Glutamatergic neuron (in vitro differentiated cells): Measurements from ENCODE around the gene ZNF277. TPM values are rescaled to one million over a fixed set of nuclear protein-coding genes. Genes with fewer than 3 reads are reported as not detected.

Source experiments
- DNase-seq: peaks from one replicate; pipeline ENCODE4 v3.0.0; 2022
- H3K27ac Mint-ChIP-seq: one replicate; pipeline ENCODE4 v1.8.0; 2020; ENCODE audit warnings: mild to moderate bottlenecking, mixed read lengths, inconsistent platforms; ENCODE audit not compliant: unreplicated experiment
- H3K27me3 Mint-ChIP-seq: one replicate; pipeline ENCODE4 v1.8.0; 2020; ENCODE audit warnings: mild to moderate bottlenecking, moderate library complexity, mixed read lengths, inconsistent platforms; ENCODE audit not compliant: unreplicated experiment
- H3K36me3 Mint-ChIP-seq: one replicate; pipeline ENCODE4 v1.8.0; 2020; ENCODE audit warnings: mild to moderate bottlenecking, mixed read lengths, inconsistent platforms; ENCODE audit not compliant: unreplicated experiment
- H3K4me1 Mint-ChIP-seq: one replicate; pipeline ENCODE4 v1.8.0; 2020; ENCODE audit warnings: mild to moderate bottlenecking, low read depth, mixed read lengths, inconsistent platforms; ENCODE audit not compliant: unreplicated experiment
- H3K4me3 Mint-ChIP-seq: one replicate; pipeline ENCODE4 v1.8.0; 2020; ENCODE audit warnings: mild to moderate bottlenecking, mixed read lengths, inconsistent platforms; ENCODE audit not compliant: unreplicated experiment
- H3K9me3 Mint-ChIP-seq: one replicate; pipeline ENCODE4 v1.8.0; 2020; ENCODE audit warnings: mild to moderate bottlenecking, moderate library complexity, mixed read lengths, inconsistent platforms; ENCODE audit not compliant: unreplicated experiment
- total RNA-seq: library from RNA; stranded (reverse); fragmentation: NEBNext Ultra II Directional; extraction: Animal tissue kit (Norgen Biotek cat#: 25700); gene quantifications from one replicate; pipeline ENCODE4 v1.2.1, GENCODE V29; 2021; ENCODE audit not compliant: unreplicated experiment
- TF ChIP-seq, protein P1 (sequence below): fragments of 200-600 bp; sonication (generic); IDR thresholded peaks from one replicate; pipeline ENCODE4 v1.5.0; 2021; ENCODE audit not compliant: partially characterized antibody, unreplicated experiment

ZNF277 gene
- total RNA-seq, 1 donor from 2014 or later: 27.0 TPM

DNA sequence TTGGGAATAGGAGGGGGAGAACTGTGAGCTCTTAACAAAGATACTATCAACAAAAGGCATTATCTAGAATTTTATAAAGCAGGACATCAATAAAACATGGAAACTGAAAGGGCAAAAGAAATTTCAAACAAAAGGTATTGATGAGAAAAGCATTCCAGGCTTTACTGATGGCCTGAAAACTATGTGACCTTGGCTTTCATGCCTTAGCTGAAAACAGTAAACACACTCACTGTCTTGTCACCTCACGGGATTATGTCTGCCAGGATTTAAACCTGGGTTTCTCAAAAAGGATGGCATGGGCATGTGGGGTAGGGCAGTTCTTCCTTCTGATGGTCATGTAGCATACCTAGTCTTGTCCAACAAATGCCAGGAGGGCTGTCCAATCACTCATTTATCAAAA lies 23.2 kb upstream of the ZNF277 start:
- DNase-seq: no peak
- Mint-ChIP-seq H3K4me3 (no peak overlapping the region), H3K36me3 (no peaks in the 10 kb centered on the region), H3K9me3 (no peaks in the 10 kb centered on the region), H3K27me3 (peaks cover 2% of the 10 kb centered on the region), H3K4me1 (peaks cover 31% of the 10 kb centered on the region), H3K27ac (no peak overlapping the region)
- TF ChIP-seq, protein P1, sequence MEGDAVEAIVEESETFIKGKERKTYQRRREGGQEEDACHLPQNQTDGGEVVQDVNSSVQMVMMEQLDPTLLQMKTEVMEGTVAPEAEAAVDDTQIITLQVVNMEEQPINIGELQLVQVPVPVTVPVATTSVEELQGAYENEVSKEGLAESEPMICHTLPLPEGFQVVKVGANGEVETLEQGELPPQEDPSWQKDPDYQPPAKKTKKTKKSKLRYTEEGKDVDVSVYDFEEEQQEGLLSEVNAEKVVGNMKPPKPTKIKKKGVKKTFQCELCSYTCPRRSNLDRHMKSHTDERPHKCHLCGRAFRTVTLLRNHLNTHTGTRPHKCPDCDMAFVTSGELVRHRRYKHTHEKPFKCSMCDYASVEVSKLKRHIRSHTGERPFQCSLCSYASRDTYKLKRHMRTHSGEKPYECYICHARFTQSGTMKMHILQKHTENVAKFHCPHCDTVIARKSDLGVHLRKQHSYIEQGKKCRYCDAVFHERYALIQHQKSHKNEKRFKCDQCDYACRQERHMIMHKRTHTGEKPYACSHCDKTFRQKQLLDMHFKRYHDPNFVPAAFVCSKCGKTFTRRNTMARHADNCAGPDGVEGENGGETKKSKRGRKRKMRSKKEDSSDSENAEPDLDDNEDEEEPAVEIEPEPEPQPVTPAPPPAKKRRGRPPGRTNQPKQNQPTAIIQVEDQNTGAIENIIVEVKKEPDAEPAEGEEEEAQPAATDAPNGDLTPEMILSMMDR: no peak

DNA sequence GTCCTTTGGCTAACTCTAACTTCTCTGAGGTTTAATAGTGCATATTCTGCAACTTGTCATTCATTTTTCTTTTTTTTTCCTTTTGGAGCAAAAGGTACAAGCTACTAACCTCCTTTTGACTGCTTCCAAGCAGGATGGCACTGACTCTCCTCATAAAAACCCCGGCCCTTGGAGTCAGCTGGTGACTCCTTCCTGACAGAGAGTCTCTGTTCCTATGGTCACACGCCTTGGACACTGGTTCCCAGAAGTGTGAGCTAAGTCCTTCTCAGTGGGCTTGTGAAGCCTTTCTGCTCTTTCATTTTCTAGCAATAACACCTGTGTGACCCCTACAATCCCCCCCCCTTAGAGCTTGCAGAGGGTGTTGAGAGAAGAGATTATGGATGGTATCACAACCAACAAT lies 22.0 kb upstream of the ZNF277 start:
- Mint-ChIP-seq H3K4me3 (no peak overlapping the region), H3K4me1 (peaks cover 26% of the 10 kb centered on the region), H3K27ac (no peak overlapping the region), H3K36me3 (no peaks in the 10 kb centered on the region), H3K9me3 (no peaks in the 10 kb centered on the region), H3K27me3 (peaks cover 2% of the 10 kb centered on the region)
- TF ChIP-seq, protein P1: no peak
- DNase-seq: no peak

DNA sequence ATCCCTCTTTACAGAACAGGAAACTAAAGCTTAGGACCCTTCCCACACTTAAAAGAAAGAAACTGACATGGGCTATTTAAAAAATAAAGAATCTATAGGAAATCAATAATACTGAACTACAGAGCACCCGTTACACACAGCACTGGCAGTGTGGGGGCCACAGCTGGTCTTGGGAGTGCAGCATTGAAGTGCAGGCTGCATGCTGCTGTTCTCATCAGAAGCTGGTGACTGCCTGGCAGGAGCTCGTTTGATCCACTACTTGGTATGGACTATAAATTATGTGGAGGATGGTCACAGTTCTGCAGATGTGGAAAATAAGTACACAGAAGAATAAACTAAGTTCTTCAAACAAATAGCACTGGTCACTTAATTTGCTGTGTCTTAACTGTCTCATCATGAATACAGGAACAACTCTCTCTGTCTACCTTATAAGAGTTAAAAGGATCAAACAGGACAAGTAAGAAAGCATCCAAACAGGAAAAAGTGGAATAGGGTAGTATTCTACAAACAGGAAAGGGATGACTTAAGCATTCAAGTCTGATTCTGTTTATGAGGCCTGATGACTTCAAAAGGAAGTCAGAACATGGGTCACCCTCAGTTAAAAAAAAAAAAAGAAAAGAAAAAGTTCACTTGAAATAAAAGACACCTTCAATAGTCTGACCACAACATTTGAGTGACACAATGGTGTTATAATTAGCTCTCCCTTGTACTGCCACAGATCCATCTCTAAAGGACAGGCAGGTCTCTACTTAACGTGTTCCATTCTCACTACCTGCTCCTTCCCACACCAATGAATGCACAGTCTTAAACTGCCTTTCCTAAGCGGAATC lies 21.3 kb upstream of the ZNF277 start:
- Mint-ChIP-seq H3K27ac (no peak overlapping the region), H3K9me3 (no peaks in the 10 kb centered on the region), H3K4me1 (peaks cover 20% of the 10 kb centered on the region), H3K4me3 (no peak overlapping the region), H3K36me3 (no peaks in the 10 kb centered on the region), H3K27me3 (peaks cover 2% of the 10 kb centered on the region)
- TF ChIP-seq, protein P1: no peak
- DNase-seq: peak; percentile 27

DNA sequence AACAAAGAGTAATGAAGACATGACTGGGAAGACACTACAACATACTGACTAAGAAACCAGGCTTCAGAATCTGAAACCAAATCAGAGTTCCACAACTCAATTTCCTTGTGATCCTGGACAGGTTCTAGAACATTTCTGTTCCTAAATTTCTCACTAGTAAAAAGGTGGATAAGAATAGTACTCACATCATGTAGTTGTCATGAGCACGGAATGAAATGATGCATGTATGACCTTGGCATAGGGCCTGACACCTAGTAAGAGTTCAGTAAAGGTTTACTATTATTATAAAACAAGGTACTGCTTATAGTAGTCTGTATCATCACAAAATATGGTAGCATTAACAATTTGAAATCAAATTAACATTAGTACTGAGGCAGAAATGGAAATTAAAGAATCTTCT lies 20.2 kb upstream of the ZNF277 start:
- peaks cover 2% of the 10 kb centered on the region for H3K27me3 Mint-ChIP-seq
- no peak overlapping the region for H3K4me3 Mint-ChIP-seq
- no peak for DNase-seq
- TF ChIP-seq, protein P1: no peak
- no peaks in the 10 kb centered on the region for H3K9me3 Mint-ChIP-seq
- peaks cover 18% of the 10 kb centered on the region for H3K4me1 Mint-ChIP-seq
- H3K27ac Mint-ChIP-seq: no peak overlapping the region
- no peaks in the 10 kb centered on the region for H3K36me3 Mint-ChIP-seq

DNA sequence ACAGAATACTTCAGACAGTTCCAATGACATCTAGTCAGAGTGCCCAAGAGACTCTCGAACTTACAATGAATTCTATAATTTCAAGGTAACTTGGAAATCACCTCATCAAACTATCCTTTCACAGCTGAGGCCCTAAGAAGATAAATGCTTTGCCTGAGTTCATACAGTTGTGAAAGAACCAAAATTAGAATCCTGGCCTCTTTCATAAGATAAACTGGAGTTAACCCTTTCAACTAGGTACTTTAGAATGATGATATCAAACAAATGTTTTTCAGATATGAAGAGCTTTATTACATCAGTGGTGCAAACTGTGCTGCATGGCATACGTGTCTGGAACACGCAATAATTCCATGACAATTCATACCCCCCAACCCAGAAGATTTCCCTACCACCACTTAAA lies 18.2 kb upstream of the ZNF277 start:
- Mint-ChIP-seq H3K4me3 (no peak overlapping the region), H3K36me3 (no peaks in the 10 kb centered on the region), H3K9me3 (no peaks in the 10 kb centered on the region), H3K27me3 (peaks cover 2% of the 10 kb centered on the region), H3K4me1 (peaks cover 15% of the 10 kb centered on the region), H3K27ac (no peak overlapping the region)
- TF ChIP-seq, protein P1: no peak
- no peak for DNase-seq
